Measurements from ENCODE around the gene CROCC2.

DNA sequence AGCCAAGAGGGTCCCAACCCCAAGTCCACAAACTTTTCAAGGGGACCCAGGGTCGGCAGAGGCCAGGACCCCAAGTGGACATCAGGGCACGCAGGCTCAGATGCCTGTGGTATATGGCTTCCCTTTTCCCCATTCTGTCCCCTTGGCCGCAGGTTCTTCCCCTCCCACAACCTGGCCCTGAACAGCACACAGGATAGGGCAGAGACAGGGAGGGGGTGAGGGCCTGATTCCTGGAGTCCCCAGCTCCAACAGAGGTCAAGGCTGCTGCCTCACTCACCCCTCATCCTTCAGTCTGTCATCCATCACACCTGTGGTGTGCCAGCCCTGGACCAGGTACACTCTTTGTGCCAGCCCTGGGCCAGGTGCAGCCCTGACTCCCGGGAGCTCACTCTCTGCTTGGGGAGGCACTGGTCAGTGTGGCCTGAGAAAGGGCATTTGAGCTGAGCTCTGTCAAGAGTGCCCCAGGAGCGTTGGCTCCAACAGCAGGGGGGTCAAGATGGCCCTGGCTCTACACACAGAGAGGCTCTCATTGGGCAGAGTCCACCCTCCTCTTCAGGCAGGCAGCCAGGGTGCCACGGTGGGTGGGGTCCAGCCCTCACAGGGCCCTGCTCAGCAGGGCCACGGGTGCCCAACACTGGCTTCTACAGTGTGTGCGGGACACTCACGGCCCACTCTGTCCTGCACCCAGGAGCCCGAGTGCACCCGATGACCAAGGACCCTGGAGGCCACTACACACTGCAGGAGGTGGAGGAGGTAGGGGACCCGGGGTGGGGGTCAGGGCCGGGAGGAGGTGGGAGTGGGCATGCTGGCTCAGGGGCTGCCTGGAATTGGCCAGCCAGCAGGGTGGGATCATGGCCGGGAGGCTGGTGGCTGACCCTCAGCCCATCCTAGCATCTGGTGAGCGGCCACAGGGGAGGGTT is 35.9 kb upstream of the CROCC2 start:
- no peak for TF ChIP-seq EZH2 (IDR thresholded peaks at IDR 0.05; ENCODE audit: borderline replicate concordance, insufficient read depth, low read depth, low read length, poor library complexity, severe bottlenecking)
- TF ChIP-seq, protein P1, sequence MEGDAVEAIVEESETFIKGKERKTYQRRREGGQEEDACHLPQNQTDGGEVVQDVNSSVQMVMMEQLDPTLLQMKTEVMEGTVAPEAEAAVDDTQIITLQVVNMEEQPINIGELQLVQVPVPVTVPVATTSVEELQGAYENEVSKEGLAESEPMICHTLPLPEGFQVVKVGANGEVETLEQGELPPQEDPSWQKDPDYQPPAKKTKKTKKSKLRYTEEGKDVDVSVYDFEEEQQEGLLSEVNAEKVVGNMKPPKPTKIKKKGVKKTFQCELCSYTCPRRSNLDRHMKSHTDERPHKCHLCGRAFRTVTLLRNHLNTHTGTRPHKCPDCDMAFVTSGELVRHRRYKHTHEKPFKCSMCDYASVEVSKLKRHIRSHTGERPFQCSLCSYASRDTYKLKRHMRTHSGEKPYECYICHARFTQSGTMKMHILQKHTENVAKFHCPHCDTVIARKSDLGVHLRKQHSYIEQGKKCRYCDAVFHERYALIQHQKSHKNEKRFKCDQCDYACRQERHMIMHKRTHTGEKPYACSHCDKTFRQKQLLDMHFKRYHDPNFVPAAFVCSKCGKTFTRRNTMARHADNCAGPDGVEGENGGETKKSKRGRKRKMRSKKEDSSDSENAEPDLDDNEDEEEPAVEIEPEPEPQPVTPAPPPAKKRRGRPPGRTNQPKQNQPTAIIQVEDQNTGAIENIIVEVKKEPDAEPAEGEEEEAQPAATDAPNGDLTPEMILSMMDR (IDR thresholded peaks at IDR 0.05): no peak

All from B cell (primary cell).